Measurements from ENCODE around the gene FAM170B. TPM values are rescaled to one million over a fixed set of nuclear protein-coding genes. Genes with fewer than 3 reads are reported as not detected.
A peak's percentile ranks its signal among the peaks of the same experiment; 100 is the strongest.

Gene FAM170B
- total and polyA plus RNA-seq, 9 of the 15 experiments (the other 6 are each of a cell fraction or from before 2014, with no cell fraction given) = 0.11 to 0.21 TPM; not detected in 7

DNA sequence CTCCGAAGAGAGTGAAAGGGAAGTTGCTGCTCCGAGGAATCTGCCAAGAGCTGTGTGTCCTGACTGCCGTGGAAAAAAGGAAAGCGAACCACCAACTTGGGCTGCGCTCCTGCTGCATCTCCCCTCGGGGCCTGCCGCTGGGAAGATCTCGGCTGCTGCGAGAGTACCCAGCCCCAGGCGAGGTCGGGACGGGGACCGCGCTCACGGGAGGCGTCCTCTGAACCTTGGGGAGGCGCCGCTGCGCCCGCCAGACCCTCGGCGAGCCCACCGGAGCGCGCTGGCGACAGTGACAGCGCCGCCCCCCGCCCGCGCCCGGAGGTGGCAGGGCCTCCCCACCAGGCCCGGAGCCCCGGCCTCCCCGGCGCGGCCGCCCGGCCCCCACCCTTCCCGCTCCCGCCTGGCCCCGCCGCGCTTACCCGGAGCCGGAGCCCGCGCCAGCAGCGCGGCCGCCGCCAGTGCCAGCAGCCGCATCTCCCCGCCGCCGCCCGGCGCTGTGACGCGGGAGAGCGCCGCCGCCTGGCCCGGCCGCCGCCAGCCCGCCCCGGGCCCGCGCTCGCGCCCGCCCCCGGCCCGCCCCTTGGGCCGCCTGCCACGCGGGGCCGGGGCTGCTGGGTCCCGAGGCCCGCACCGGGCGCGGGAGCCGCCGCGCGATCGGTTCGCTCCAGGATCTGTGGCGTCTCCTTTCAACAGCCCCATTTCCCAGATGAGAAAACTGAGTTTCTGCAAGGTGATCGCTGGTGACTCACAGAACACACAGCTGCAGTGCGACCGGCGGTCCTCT, 18.6 kb downstream of the FAM170B start, which contains the start of gene VSTM4 (continued):
- TF ChIP-seq CBX1 (IDR thresholded peaks at IDR 0.05; ENCODE audit: low read depth) (peak; percentile 98), ZBTB8A (IDR thresholded peaks at IDR 0.05; ENCODE audit: partially characterized antibody) (no peak), ZBTB17 (CRISPR knock-in tag; IDR thresholded peaks at IDR 0.05) (peak; percentile 85), BDP1 (IDR thresholded peaks at IDR 0.05; ENCODE audit: insufficient read depth, insufficient read length) (no peak), PHF8 (IDR thresholded peaks at IDR 0.05; ENCODE audit: borderline replicate concordance, low read length) (peak; percentile 44; the same call in 1 of the 2 replicates), MAZ (CRISPR knock-in tag; conservative IDR thresholded peaks at IDR 0.05 in 1 of 2, IDR thresholded peaks at IDR 0.05 in 1 of 2) (0 out of 4 replicates have a peak, but pooled peaks of 1 of the 2 experiments have one; percentile 15), CEBPB (tag; IDR thresholded peaks at IDR 0.05) (no peak), ZNF551 (CRISPR knock-in tag; IDR thresholded peaks at IDR 0.05) (no peak), KAT2B (IDR thresholded peaks at IDR 0.05; ENCODE audit: low read depth, low read length) (no peak), RBM15 (IDR thresholded peaks at IDR 0.05; ENCODE audit: insufficient read depth, low read length) (no peak), KDM1A (IDR thresholded peaks at IDR 0.05) (peak; percentile 86 to 95), NFIC (IDR thresholded peaks at IDR 0.05) (peak; percentile 34; the same call in 1 of the 2 replicates), RBM22 (IDR thresholded peaks at IDR 0.05; ENCODE audit: low read depth, low read length, poor library complexity, severe bottlenecking) (peak; percentile 28), ZNF224 (CRISPR knock-in tag; IDR thresholded peaks at IDR 0.05) (no peak), ZNF311 (CRISPR knock-in tag; IDR thresholded peaks at IDR 0.05) (no peak), SNRNP70 (optimal IDR thresholded peaks at IDR 0.05; ENCODE audit: low read depth, low read length) (no peak), CBX3 (IDR thresholded peaks at IDR 0.05; ENCODE audit: borderline replicate concordance in 1 of 2, low read length in 2 of 2) (0 out of 3 replicates have a peak, but pooled peaks of 1 of the 2 experiments have one; percentile 62), RB1 (IDR thresholded peaks at IDR 0.05; ENCODE audit: low read depth) (peak; percentile 56), CCNT2 (IDR thresholded peaks at IDR 0.05; ENCODE audit: borderline replicate concordance, extremely low read depth, insufficient read length, low read depth, low read length) (peak; percentile 28)
- TF ChIP-seq, protein P1, sequence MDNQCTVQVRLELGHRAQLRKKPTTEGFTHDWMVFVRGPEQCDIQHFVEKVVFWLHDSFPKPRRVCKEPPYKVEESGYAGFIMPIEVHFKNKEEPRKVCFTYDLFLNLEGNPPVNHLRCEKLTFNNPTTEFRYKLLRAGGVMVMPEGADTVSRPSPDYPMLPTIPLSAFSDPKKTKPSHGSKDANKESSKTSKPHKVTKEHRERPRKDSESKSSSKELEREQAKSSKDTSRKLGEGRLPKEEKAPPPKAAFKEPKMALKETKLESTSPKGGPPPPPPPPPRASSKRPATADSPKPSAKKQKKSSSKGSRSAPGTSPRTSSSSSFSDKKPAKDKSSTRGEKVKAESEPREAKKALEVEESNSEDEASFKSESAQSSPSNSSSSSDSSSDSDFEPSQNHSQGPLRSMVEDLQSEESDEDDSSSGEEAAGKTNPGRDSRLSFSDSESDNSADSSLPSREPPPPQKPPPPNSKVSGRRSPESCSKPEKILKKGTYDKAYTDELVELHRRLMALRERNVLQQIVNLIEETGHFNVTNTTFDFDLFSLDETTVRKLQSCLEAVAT (IDR thresholded peaks at IDR 0.05) = no peak
- TF ChIP-seq, protein P2, sequence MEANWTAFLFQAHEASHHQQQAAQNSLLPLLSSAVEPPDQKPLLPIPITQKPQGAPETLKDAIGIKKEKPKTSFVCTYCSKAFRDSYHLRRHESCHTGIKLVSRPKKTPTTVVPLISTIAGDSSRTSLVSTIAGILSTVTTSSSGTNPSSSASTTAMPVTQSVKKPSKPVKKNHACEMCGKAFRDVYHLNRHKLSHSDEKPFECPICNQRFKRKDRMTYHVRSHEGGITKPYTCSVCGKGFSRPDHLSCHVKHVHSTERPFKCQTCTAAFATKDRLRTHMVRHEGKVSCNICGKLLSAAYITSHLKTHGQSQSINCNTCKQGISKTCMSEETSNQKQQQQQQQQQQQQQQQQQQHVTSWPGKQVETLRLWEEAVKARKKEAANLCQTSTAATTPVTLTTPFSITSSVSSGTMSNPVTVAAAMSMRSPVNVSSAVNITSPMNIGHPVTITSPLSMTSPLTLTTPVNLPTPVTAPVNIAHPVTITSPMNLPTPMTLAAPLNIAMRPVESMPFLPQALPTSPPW (CRISPR knock-in tag; IDR thresholded peaks at IDR 0.05) = peak; percentile 72
- TF ChIP-seq, protein P3, sequence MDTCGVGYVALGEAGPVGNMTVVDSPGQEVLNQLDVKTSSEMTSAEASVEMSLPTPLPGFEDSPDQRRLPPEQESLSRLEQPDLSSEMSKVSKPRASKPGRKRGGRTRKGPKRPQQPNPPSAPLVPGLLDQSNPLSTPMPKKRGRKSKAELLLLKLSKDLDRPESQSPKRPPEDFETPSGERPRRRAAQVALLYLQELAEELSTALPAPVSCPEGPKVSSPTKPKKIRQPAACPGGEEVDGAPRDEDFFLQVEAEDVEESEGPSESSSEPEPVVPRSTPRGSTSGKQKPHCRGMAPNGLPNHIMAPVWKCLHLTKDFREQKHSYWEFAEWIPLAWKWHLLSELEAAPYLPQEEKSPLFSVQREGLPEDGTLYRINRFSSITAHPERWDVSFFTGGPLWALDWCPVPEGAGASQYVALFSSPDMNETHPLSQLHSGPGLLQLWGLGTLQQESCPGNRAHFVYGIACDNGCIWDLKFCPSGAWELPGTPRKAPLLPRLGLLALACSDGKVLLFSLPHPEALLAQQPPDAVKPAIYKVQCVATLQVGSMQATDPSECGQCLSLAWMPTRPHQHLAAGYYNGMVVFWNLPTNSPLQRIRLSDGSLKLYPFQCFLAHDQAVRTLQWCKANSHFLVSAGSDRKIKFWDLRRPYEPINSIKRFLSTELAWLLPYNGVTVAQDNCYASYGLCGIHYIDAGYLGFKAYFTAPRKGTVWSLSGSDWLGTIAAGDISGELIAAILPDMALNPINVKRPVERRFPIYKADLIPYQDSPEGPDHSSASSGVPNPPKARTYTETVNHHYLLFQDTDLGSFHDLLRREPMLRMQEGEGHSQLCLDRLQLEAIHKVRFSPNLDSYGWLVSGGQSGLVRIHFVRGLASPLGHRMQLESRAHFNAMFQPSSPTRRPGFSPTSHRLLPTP (IDR thresholded peaks at IDR 0.05; ENCODE audit: borderline replicate concordance, extremely low read depth, insufficient read length) = no peak

Data from K562 (cell line).